Measurements from ENCODE around the gene CRYBG1. TPM values are rescaled to one million over a fixed set of nuclear protein-coding genes. Genes with fewer than 3 reads are reported as not detected.
A peak's percentile ranks its signal among the peaks of the same experiment; 100 is the strongest.

Gene CRYBG1
- total and polyA plus RNA-seq, 2 of the 13 experiments (the other 11 are each of a cell fraction or from before 2014, with no cell fraction given): 10.1 to 21.9 TPM

DNA sequence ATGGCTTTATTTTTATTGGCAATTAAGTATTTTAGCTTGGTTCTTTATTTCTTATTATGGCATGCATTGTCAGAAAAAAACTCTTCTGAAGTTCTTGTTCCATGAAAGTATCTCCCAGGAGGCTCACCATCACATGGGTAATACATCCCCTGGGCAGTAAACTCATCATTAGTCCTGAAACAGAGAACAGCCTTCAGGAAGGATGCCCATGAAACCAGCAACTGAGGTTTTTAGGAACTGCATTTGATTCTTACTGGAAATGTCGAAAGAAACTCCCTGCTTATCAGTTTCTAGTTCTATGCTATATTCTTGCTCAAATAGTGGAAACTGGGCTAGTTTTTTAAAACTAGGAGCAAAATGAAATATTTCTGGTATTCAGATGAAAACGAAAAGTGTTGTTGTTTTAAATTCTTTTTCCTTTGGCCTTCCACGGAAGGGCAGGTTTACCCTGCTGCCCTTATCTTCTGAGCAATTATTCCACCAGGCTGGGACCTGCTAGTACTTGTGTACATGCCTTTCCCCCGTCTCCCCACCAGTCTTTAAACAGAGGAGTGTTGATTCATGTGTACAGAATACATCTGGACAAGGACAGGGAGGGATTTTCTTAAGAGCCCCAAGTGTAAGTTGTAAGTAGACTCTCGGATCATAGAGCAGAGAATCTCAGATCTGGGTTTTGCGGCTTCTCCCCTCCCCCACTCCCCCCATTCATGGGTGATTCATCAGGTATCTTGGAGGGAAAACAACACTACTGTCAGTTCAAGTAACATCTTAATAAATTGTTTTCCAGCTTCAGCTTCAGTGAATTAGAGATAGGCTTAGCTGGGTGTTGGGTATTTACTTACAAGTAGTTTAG, 187.3 kb downstream of the CRYBG1 start (continued):
- TF ChIP-seq ARID5B (CRISPR knock-in tag; IDR thresholded peaks at IDR 0.05) (peak; percentile 77; the same call in 1 of the 2 replicates), ZNF317 (CRISPR knock-in tag; IDR thresholded peaks at IDR 0.05) (no peak), TGIF2 (CRISPR knock-in tag; IDR thresholded peaks at IDR 0.05) (no peak), TEAD3 (CRISPR knock-in tag; optimal IDR thresholded peaks at IDR 0.05; ENCODE audit: borderline replicate concordance) (peak; percentile 59), ISL2 (CRISPR knock-in tag; IDR thresholded peaks at IDR 0.05) (peak; percentile 73), ZKSCAN8 (CRISPR knock-in tag; IDR thresholded peaks at IDR 0.05; ENCODE audit: borderline replicate concordance) (0 out of 2 replicates have a peak, but pooled peaks have one; percentile 33), ATF7-NPFF (CRISPR knock-in tag; IDR thresholded peaks at IDR 0.05; ENCODE audit: low read depth) (0 out of 2 replicates have a peak, but pooled peaks have one; percentile 25), FOSL2 (CRISPR knock-in tag; IDR thresholded peaks at IDR 0.05) (peak; percentile 78), ZNF891 (CRISPR knock-in tag; IDR thresholded peaks at IDR 0.05) (no peak), PATZ1 (CRISPR knock-in tag; IDR thresholded peaks at IDR 0.05) (peak; percentile 50; the same call in 1 of the 2 replicates), SAP130 (CRISPR knock-in tag; IDR thresholded peaks at IDR 0.05; ENCODE audit: low read depth) (peak; percentile 36; the same call in 1 of the 2 replicates), ATF6 (CRISPR knock-in tag; conservative IDR thresholded peaks at IDR 0.05) (no peak), TBX2 (CRISPR knock-in tag; IDR thresholded peaks at IDR 0.05; ENCODE audit: borderline replicate concordance) (peak; percentile 36; the same call in 1 of the 2 replicates)
- TF ChIP-seq, protein P1, sequence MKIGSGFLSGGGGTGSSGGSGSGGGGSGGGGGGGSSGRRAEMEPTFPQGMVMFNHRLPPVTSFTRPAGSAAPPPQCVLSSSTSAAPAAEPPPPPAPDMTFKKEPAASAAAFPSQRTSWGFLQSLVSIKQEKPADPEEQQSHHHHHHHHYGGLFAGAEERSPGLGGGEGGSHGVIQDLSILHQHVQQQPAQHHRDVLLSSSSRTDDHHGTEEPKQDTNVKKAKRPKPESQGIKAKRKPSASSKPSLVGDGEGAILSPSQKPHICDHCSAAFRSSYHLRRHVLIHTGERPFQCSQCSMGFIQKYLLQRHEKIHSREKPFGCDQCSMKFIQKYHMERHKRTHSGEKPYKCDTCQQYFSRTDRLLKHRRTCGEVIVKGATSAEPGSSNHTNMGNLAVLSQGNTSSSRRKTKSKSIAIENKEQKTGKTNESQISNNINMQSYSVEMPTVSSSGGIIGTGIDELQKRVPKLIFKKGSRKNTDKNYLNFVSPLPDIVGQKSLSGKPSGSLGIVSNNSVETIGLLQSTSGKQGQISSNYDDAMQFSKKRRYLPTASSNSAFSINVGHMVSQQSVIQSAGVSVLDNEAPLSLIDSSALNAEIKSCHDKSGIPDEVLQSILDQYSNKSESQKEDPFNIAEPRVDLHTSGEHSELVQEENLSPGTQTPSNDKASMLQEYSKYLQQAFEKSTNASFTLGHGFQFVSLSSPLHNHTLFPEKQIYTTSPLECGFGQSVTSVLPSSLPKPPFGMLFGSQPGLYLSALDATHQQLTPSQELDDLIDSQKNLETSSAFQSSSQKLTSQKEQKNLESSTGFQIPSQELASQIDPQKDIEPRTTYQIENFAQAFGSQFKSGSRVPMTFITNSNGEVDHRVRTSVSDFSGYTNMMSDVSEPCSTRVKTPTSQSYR (CRISPR knock-in tag; IDR thresholded peaks at IDR 0.05; ENCODE audit: borderline replicate concordance): peak; percentile 65; the same call in 1 of the 2 replicates
- TF ChIP-seq, protein P2, sequence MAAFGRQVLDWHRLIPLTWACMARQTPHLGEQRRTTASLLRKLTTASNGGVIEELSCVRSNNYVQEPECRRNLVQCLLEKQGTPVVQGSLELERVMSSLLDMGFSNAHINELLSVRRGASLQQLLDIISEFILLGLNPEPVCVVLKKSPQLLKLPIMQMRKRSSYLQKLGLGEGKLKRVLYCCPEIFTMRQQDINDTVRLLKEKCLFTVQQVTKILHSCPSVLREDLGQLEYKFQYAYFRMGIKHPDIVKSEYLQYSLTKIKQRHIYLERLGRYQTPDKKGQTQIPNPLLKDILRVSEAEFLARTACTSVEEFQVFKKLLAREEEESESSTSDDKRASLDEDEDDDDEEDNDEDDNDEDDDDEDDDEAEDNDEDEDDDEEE (CRISPR knock-in tag; IDR thresholded peaks at IDR 0.05): no peak
